GM19468 (cell line): Measurements from ENCODE around the gene ZFAND3.
"Not testable (repeated sequence)": the region's sequence is repeated elsewhere in the genome, so short reads cannot be mapped to it uniquely, and the experiment has no call there.

Experiments used
- ATAC-seq: cut with Tn5 transposase; IDR thresholded peaks from one replicate; pipeline ENCODE4 v1.9.1; 2021; ENCODE audit warnings: mild to moderate bottlenecking, moderate library complexity, moderate number of reproducible peaks; ENCODE audit not compliant: unreplicated experiment; ENCODE audit errors: extremely low read depth

The ZFAND3 gene

GRCh38 chr6:37889051-37889450 lies 69.5 kb downstream of the ZFAND3 start:
- ATAC-seq, result no peak

DNA sequence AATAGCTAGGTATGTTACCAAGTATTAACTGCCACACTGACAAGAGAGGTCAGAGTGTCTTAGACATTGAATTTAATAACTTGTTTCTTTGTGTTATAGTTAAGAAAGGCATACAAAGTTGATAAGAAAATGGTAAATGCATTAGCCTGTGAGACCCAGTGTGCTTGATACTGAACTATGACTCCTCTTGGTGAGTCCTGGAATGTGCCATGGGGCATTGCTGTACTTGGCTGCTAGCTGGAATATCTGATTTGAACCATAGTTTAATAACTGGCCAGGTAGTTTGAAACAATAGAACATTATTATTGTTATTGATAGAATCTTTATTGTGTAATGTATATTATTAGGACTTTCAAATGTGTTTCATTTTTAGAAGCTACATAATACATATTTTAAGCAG lies 70.0 kb downstream of the ZFAND3 start:
- ATAC-seq, result no peak

DNA sequence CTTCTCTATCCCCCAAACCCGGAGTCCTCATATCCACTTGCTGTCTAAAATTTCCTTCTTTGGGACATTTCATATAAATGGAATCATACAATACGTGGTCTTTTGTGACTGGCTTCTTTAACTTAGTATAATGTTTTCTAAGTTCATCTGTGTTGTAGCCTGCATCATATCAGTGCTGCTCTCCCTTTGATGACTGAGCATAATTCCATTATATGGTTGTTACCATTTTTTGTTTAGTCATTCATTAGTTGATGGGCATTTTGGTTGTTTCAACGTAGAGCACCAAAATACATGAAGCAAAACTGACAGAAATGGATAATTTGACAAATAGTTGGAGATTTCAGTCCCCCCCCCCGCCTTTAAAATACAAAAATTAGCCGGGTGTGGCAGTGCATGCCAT lies 71.5 kb downstream of the ZFAND3 start:
- no peak for ATAC-seq

DNA sequence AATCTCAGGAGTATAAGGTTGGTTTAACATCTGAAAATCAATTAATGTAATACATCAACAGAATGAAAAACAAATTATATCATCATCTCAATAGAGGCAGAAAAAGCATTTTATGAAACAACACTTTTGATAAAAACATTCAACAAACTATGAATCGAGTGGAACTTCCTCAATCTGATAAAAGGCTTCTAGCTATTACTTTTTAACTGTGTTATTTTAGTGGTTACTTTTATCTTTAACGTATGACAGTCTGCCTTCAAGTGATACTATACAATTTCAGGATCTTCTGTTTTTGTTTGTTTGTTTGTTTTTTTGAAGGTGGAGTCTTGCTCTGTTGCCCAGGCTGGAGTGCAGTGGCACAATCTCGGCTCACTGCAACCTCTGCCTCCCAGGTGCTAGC lies 73.7 kb downstream of the ZFAND3 start:
- no peak for ATAC-seq

GRCh38 chr6:37893734-37894133 lies 74.2 kb downstream of the ZFAND3 start:
- ATAC-seq, result not testable (repeated sequence)

GRCh38 chr6:37894585-37894984 lies 75.1 kb downstream of the ZFAND3 start:
- ATAC-seq, result no peak

- ATAC-seq, result no peak
These were observed 77.8 kb downstream of the ZFAND3 start for GRCh38 chr6:37897321-37897720.

DNA sequence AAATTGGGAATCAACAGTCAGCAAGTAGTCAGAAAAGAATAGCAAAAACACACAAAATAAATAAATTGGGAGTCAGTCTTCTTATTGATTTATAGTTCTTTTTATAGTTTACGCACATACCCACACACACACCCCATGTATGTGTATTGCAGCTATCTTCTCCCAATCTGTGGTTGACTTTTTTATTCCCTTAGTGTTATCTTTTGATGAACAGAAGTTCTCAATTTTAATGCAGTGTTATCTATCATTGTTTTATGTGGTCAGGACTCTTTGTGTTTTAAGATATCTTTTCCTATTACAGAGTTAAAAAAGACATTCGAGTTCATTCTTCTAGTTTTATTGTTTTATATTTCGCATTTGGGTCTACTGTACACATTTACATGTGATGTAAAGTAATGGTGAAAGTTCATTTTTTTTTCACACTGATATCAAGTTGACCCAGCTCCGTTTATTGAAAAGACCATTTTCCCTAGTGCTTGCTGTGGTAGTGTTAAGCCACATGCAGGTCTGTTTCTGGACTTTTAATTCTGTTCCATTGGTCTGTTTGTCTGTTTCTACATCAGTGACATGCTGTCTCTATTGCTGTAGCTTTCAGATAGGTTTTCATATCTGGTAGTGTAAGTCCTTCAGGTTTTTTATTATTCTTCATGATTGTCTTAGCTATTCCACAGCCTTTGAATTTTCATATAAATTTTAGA lies 78.4 kb downstream of the ZFAND3 start:
- no peak for ATAC-seq

DNA sequence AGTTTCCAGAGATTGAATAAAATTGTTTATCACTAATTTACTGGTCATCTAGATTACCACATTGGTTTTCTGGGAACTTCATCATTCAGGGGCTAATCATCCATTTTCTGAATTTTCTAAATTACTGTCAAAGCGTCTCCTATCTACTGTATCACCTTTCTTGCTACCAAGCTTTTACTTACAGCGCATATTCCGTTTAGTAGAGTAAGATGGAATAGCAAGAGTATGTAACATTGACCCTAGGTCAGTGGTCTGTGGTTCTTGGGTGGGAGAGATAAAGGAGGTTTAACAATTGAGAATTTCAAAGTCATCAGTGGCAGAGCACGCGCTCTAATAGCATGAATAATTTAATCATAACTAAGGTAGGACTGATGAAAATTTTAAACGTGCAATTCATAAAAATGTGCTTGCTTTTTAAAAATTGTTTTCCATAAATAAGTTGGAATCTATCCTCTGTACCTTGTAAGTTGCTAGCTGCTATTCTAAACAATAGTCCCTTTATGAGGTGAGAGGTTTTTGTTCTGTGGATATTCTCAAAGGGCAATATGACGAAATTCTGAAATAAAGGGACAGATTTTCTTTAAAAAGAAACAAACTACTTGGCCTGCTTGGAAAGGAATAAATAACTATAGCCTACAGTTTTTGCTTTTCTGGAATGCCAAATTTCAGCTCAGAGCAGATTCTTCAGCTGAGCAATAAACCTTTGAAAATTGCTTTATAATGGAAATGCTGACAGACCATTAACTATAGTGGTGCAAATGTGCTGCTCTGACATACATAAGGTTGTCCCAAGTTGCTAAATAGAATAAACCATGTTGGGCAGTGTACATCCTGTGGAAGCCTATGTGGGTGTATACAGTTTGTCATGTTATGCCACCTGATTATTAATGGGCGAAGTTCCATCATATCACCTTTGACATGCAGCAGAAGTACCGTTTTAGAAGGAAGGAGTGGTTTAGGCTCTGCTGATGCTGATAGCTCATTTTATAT lies 84.1 kb downstream of the ZFAND3 start:
- no peak for ATAC-seq

- no peak for ATAC-seq
These were observed 85.1 kb downstream of the ZFAND3 start for GRCh38 chr6:37904590-37904989.

DNA sequence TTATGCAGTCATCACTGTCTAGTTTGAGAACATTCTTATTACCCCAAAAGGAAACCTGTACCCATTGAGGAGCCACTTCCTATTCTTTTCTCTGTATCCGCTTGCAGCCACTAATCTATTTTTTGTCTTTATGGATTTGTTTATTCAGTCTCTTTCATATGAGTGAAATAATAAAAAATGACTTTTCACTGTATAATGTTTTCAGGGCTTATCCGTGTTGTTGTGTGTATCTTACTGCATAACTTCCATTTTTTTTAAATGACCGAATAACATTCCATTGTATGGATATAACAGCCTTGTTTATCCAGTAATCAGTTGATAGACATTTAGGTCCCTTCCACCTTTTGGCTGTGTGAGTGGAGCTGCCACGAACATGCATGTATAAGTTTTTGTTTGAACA lies 86.6 kb downstream of the ZFAND3 start:
- no peak for ATAC-seq

DNA sequence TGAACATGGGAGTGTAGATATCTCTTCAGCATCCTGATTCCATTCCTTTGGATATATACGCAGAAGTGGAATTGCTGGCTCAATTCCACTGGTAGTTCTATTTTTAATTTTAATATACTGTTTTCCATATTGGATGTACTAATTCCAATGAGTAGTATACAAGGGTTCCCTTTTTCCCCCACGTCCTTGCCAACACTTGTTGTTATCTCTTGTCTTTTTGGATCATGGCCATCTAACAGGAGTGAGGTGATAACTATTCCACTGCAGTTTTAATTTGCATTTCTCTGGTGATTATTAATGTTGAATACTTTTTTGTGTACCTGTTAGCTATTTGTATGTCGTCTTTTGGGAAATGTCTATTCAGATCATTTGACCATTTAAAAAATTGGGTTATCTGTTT lies 91.5 kb downstream of the ZFAND3 start:
- no peak for ATAC-seq

GRCh38 chr6:37913210-37913609 lies 93.7 kb downstream of the ZFAND3 start:
- no peak for ATAC-seq

- ATAC-seq, result no peak
These were observed 95.9 kb downstream of the ZFAND3 start for GRCh38 chr6:37915463-37915862.

DNA sequence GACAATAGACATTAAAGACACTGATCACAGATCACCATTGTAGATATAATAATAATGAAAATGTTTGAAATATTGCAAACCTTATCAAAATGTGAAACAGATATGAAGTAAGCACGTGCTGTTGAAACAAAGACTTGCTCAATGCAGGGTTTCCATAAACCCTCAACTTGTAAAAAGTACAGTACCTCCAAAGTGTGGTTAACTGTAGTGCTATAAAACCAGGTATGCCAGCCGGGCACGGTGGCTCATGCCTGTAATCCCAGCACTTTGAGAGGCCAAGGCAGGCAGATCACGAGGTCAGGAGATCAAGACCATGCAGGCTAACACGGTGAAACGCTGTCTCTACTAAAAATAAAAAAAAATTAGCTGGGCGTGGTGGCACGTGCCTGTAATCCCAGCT lies 96.6 kb downstream of the ZFAND3 start:
- no peak for ATAC-seq

DNA sequence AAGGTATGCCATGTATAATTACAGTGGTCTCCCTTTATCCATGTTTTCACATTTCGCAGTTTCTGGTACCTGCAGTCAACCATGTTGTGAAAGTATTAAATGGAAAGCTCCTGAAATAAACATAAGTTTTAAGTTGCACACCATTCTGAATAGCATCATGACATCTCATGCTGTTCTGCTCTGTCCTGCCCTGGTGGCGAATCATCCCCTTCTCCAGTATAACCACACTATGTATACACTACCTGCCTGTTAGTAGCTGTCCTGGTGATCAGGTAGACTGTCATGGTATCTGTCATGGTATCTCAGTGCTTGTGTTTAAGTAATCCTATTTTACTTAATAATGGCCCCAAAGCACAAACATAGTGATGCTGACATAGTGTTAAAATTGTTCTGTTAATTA lies 97.1 kb downstream of the ZFAND3 start:
- no peak for ATAC-seq

DNA sequence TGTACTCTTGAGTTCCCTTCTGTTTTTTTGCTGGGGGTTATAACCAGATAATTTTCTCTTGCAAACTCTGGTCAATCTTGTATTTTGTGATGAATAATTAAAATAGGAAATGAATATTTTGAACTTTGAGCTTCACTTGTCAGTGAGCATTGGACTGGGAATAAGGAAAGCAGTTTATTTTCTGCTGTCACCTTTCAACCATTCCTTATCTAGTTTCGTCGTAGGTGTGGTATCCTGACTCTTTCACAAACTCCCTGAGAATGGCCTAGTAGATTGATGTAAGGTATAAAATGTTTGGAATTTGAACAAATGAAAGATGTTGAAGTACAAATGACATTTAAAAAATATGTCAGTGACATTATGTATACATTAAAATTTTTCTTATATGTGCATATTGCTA lies 98.0 kb downstream of the ZFAND3 start:
- no peak for ATAC-seq

- ATAC-seq, result no peak
These were observed 100.1 kb downstream of the ZFAND3 start for GRCh38 chr6:37919417-37920157.

- ATAC-seq, result no peak
These were observed 101.1 kb downstream of the ZFAND3 start for GRCh38 chr6:37920667-37921066.

DNA sequence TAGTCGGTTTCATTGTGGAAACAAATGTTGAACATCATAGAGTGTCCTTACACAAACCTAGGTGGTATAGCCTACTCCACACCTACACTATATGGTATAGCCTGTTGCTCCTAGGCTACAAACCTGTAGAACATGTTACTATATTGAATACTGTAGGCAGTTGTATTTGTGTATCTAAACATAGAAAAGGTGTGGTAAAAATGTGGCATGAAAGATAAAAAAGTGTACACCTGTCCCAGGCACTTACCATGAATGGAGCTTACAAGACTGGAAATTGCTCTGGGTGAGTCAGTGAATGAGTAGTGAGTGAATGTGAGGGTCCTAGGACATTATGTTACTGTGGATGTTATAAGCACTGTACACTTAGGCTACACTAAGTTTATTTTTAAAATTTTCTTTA lies 103.0 kb downstream of the ZFAND3 start:
- ATAC-seq, result no peak

- ATAC-seq, result no peak
These were observed 104.0 kb downstream of the ZFAND3 start for GRCh38 chr6:37923514-37923913.
